Astrocyte of the hippocampus (primary cell): ENCODE data around the gene TNIK.

ENCODE experiments used
- DNase-seq: peaks from one replicate; pipeline ENCODE4 v3.0.0; 2011; ENCODE audit warnings: low read depth, low spot score

The TNIK gene

GRCh38 chr3:171044835-171045793 lies 415.1 kb downstream of the TNIK start:
- peak; percentile 59 for DNase-seq

- no peak for DNase-seq
These were observed 415.8 kb downstream of the TNIK start for GRCh38 chr3:171044384-171044783.

GRCh38 chr3:171039674-171040073 lies 420.5 kb downstream of the TNIK start:
- DNase-seq: no peak

GRCh38 chr3:171038342-171038741 lies 421.9 kb downstream of the TNIK start:
- no peak for DNase-seq

- DNase-seq: peak; percentile 89
These were observed 431.4 kb downstream of the TNIK start for GRCh38 chr3:171028779-171029232.

- peak; percentile 96 for DNase-seq
These were observed 432.0 kb downstream of the TNIK start for GRCh38 chr3:171028025-171028778.

GRCh38 chr3:171026597-171027293 lies 433.5 kb downstream of the TNIK start, which contains the start of gene SLC2A2:
Gene SLC2A2, minus strand, starts transcription at chr3:171026720. Its CDS starts 50 bp downstream, at chr3:171026670.
- no peak for DNase-seq

- DNase-seq: no peak
These were observed 436.6 kb downstream of the TNIK start for GRCh38 chr3:171023566-171023965.

GRCh38 chr3:171021377-171021776 lies 438.8 kb downstream of the TNIK start:
- no peak for DNase-seq

GRCh38 chr3:171018156-171018935 lies 441.9 kb downstream of the TNIK start:
- no peak for DNase-seq

- DNase-seq: no peak
These were observed 446.1 kb downstream of the TNIK start for GRCh38 chr3:171013822-171014748.

- no peak for DNase-seq
These were observed 448.3 kb downstream of the TNIK start for GRCh38 chr3:171011873-171012336.
